ENCODE results near the gene ZNF132. TPM values are rescaled to one million over a fixed set of nuclear protein-coding genes. Genes with fewer than 3 reads are reported as not detected.

ZNF132 gene
- total and polyA plus RNA-seq, 9 of the 15 experiments (the other 6 are each of a cell fraction or from before 2014, with no cell fraction given) = 0.03 to 0.42 (median 0.10) TPM; not detected in 5

DNA sequence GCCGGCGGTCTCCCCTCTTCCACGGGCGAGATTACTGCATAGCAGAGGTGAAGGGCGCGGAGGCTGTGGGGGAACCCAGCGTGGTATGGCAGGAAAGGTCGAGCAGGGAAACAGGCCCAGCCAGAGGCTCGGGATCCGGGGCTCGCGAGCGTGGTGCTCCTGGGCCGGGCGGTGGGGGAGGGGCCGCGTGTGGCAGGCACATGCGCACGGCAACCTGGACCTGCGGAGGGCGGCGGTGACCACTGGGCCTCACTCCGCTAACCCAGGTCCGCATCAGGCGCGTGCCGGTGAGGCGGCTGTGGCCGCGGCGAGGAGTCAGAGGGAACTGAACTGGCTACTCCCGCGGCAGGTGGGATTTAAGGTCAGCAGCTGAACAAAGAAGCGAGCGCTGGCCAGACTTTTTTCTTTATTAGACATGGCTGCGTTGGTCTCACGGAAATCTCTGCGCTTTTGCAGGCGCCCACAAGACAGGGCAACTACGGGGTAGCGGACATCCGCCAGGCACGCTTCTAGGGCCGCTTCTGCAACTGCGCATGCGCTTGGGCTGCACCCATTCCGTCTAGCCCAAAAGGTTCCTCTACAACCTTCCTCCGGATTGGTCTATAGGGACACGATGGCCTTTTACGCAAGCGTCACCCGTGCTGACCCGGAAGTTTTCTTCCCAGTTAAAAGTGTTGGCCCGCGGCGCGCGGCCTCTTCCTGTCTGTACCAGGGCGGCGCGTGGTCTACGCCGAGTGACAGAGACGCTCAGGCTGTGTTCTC is 53.2 kb downstream of the ZNF132 start, which contains the start of gene RPS5 (continued):
- TF ChIP-seq ARID3A (IDR thresholded peaks at IDR 0.05; ENCODE audit: borderline replicate concordance, low read depth, low read length) = no peak
- no peak for TF ChIP-seq LARP7 (IDR thresholded peaks at IDR 0.05)
- no peak for TF ChIP-seq PURB (CRISPR knock-in tag; IDR thresholded peaks at IDR 0.05; ENCODE audit: low read depth)
- TF ChIP-seq ZNF780A (CRISPR knock-in tag; IDR thresholded peaks at IDR 0.05) = no peak
- TF ChIP-seq PHF20 (IDR thresholded peaks at IDR 0.05; ENCODE audit: partially characterized antibody) = peak; percentile 60
- no peak for TF ChIP-seq PHTF2 (CRISPR knock-in tag; IDR thresholded peaks at IDR 0.05)
- no peak for TF ChIP-seq ZNF253 (CRISPR knock-in tag; conservative IDR thresholded peaks at IDR 0.05)
- 0 out of 2 replicates have a peak, but pooled peaks have one; percentile 64 for TF ChIP-seq SIN3B (IDR thresholded peaks at IDR 0.05; ENCODE audit: low read depth)
- TF ChIP-seq RAD51 (IDR thresholded peaks at IDR 0.05; ENCODE audit: borderline replicate concordance, low read depth) = no peak
- TF ChIP-seq ZNF354B (CRISPR knock-in tag; IDR thresholded peaks at IDR 0.05) = no peak
- TF ChIP-seq HOXB6 (CRISPR knock-in tag; IDR thresholded peaks at IDR 0.05; ENCODE audit: borderline replicate concordance) = no peak
- TF ChIP-seq SAFB2 (IDR thresholded peaks at IDR 0.05; ENCODE audit: borderline replicate concordance, low read depth, low read length, severe bottlenecking) = no peak
- TF ChIP-seq ZNF668 (CRISPR knock-in tag; IDR thresholded peaks at IDR 0.05) = no peak
- no peak for TF ChIP-seq ZNF239 (CRISPR knock-in tag; IDR thresholded peaks at IDR 0.05)
- peak in 1 of 2 experiments; percentile 71 for TF ChIP-seq MAZ (CRISPR knock-in tag; conservative IDR thresholded peaks at IDR 0.05 in 1 of 2, IDR thresholded peaks at IDR 0.05 in 1 of 2)
- peak; percentile 95 for TF ChIP-seq GTF2E2 (tag; IDR thresholded peaks at IDR 0.05)
- no peak for TF ChIP-seq NFIX (CRISPR knock-in tag; IDR thresholded peaks at IDR 0.05; ENCODE audit: low read depth)
- TF ChIP-seq TEAD2 (tag; IDR thresholded peaks at IDR 0.05) = no peak
- no peak for TF ChIP-seq ZNF75A (CRISPR knock-in tag; IDR thresholded peaks at IDR 0.05)
- no peak for TF ChIP-seq ZNF324 (CRISPR knock-in tag; IDR thresholded peaks at IDR 0.05)
- peak; percentile 56; the same call in 1 of the 2 replicates for TF ChIP-seq SREBF1 (IDR thresholded peaks at IDR 0.05; ENCODE audit: borderline replicate concordance, low read depth, low read length)
- peak; percentile 25; the same call in 1 of the 2 replicates for TF ChIP-seq ARID1B (IDR thresholded peaks at IDR 0.05)
- TF ChIP-seq CBX3 (IDR thresholded peaks at IDR 0.05; ENCODE audit: borderline replicate concordance in 1 of 2, low read length in 2 of 2) = no peak
- TF ChIP-seq KDM2B (CRISPR knock-in tag; IDR thresholded peaks at IDR 0.05) = 0 out of 2 replicates have a peak, but pooled peaks have one; percentile 43
- TF ChIP-seq KLF16 (IDR thresholded peaks at IDR 0.05) = no peak
- TF ChIP-seq ZNF586 (CRISPR knock-in tag; conservative IDR thresholded peaks at IDR 0.05) = no peak
- TF ChIP-seq, protein P1, sequence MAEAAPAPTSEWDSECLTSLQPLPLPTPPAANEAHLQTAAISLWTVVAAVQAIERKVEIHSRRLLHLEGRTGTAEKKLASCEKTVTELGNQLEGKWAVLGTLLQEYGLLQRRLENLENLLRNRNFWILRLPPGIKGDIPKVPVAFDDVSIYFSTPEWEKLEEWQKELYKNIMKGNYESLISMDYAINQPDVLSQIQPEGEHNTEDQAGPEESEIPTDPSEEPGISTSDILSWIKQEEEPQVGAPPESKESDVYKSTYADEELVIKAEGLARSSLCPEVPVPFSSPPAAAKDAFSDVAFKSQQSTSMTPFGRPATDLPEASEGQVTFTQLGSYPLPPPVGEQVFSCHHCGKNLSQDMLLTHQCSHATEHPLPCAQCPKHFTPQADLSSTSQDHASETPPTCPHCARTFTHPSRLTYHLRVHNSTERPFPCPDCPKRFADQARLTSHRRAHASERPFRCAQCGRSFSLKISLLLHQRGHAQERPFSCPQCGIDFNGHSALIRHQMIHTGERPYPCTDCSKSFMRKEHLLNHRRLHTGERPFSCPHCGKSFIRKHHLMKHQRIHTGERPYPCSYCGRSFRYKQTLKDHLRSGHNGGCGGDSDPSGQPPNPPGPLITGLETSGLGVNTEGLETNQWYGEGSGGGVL (CRISPR knock-in tag; IDR thresholded peaks at IDR 0.05) = no peak
- TF ChIP-seq ZC3H11A (IDR thresholded peaks at IDR 0.05; ENCODE audit: low read depth, low read length) = no peak
- no peak for TF ChIP-seq U2AF2 (optimal IDR thresholded peaks at IDR 0.05; ENCODE audit: low read depth, low read length)

Data from K562 (cell line).